Testis (tissue), 3 donors: ENCODE measurements around the gene SCO1. TPM values are rescaled to one million over a fixed set of nuclear protein-coding genes. Genes with fewer than 3 reads are reported as not detected.
"Not testable (repeated sequence)": the region's sequence is repeated elsewhere in the genome, so short reads cannot be mapped to it uniquely, and the experiment has no call there.

Source experiments
- DNase-seq: peaks from one replicate; pipeline ENCODE4 v3.0.0-alpha.2; 2019
- H3K27ac ChIP-seq, 2 donors: fragments of 200-600 bp; sonication (generic); one replicate each; pipeline ENCODE4 v1.5.1; 2019
- H3K27me3 ChIP-seq: fragments of 200-600 bp; sonication (generic); one replicate; pipeline ENCODE4 v1.5.1; 2019
- H3K36me3 ChIP-seq: fragments of 200-600 bp; sonication (generic); one replicate; pipeline ENCODE4 v1.5.1; 2017; ENCODE audit warnings: low read depth; ENCODE audit errors: missing control alignments
- H3K4me1 ChIP-seq: fragments of 200-600 bp; sonication (generic); one replicate; pipeline ENCODE4 v1.5.1; 2019
- H3K4me3 ChIP-seq, 2 donors: fragments of 200-600 bp; sonication (generic); one replicate each; pipeline ENCODE4 v1.5.1; 2017 to 2019
- H3K9me3 ChIP-seq: fragments of 200-600 bp; sonication (generic); one replicate; pipeline ENCODE4 v1.5.1; 2017
- CTCF ChIP-seq, 3 experiments: fragments of 450-650 bp in 2 of 3; fragments of 200-600 bp in 1 of 3; sonication (generic) in 1 of 3; IDR thresholded peaks; one replicate each; pipeline ENCODE4 v1.5.1; 2016 to 2019; ENCODE audit warnings: antibody characterized with exemption in 3 of 3, mild to moderate bottlenecking in 2 of 3, moderate library complexity in 1 of 3
- POLR2A ChIP-seq: fragments of 450-650 bp; IDR thresholded peaks from one replicate; pipeline ENCODE4 v1.6.1; 2017; ENCODE audit warnings: antibody characterized with exemption, mild to moderate bottlenecking, moderate library complexity
- WGBS, 2 donors: methylation state at CpG; one replicate each; pipeline ENCODE4 v1.1.5; 2018; 5-methylcytosine and 5-hydroxymethylcytosine counted together
- intact Hi-C: fragments of 100-400 bp; cut with DNase I; formaldehyde crosslinking; loops from one replicate; pipeline ENCODE4 v1.15.1; 2023; ENCODE audit warnings: low total_unique reads
- polyA plus RNA-seq: library from polyadenylated mRNA; stranded (reverse); fragments of 350-450 nt; fragmentation: Illumina TruSeq; extraction: RNeasy Lipid Tissue Mini Kit (QIAGEN cat#74804); gene quantifications from one replicate; pipeline ENCODE4 v1.2.3, GENCODE V29; 2014; ENCODE audit warnings: low read depth, low replicate concordance; ENCODE audit not compliant: insufficient read depth
- total RNA-seq, 2 donors: library from RNA; depleted of rRNA; stranded (reverse); fragments of >200 nt; gene quantifications; one replicate each; pipeline ENCODE4 v1.2.3, GENCODE V29; 2016

The SCO1 gene
- total and polyA plus RNA-seq, 3 donors from 2014 or later = 23.9 to 31.9 (median 25.7) TPM

- Histone ChIP-seq H3K27ac (no peak overlapping the region), H3K9me3 (no peaks in the 10 kb centered on the region), H3K27me3 (no peaks in the 10 kb centered on the region), H3K36me3 (no peaks in the 10 kb centered on the region), H3K4me1 (no peaks in the 10 kb centered on the region), H3K4me3 (no peak overlapping the region)
- TF ChIP-seq CTCF (IDR thresholded peaks at IDR 0.05) (no peak), POLR2A (no peak)
- intact Hi-C loops = no loop called here
- 89 to 94% methylated on average over 2 of the region's 2 CpGs for WGBS, 2 donors
- no peak for DNase-seq
Observed at GRCh38 chr17:10713318-10713717, 16.0 kb upstream of the SCO1 start.

- no peak overlapping the region for H3K4me3 ChIP-seq
- no peaks in the 10 kb centered on the region for H3K27me3 ChIP-seq
- no peaks in the 10 kb centered on the region for H3K4me1 ChIP-seq
- intact Hi-C loops = no loop called here
- no peak overlapping the region for H3K27ac ChIP-seq
- H3K36me3 ChIP-seq = no peaks in the 10 kb centered on the region
- H3K9me3 ChIP-seq = no peaks in the 10 kb centered on the region
- WGBS, 2 donors = 89 to 90% methylated on average over 5 of the region's 5 CpGs
- no peak for DNase-seq
- TF ChIP-seq POLR2A (no peak), CTCF (IDR thresholded peaks at IDR 0.05) (no peak)
Observed at GRCh38 chr17:10705727-10706126, 8.4 kb upstream of the SCO1 start.

- DNase-seq = no peak
- Histone ChIP-seq H3K27me3 (no peaks in the 10 kb centered on the region), H3K4me1 (peaks cover 7% of the 10 kb centered on the region), H3K9me3 (no peaks in the 10 kb centered on the region), H3K27ac (no peak overlapping the region), H3K4me3 (no peak overlapping the region), H3K36me3 (no peaks in the 10 kb centered on the region)
- TF ChIP-seq POLR2A = no peak
- no peak for TF ChIP-seq CTCF (IDR thresholded peaks at IDR 0.05)
- 68 to 70% methylated on average over 2 of the region's 2 CpGs for WGBS, 2 donors
- intact Hi-C loops = no loop called here
Observed at GRCh38 chr17:10702574-10702973, 5.2 kb upstream of the SCO1 start.

- no peaks in the 10 kb centered on the region for H3K36me3 ChIP-seq
- intact Hi-C loops = no loop called here
- TF ChIP-seq POLR2A = no peak
- TF ChIP-seq CTCF (IDR thresholded peaks at IDR 0.05) = no peak
- no peaks in the 10 kb centered on the region for H3K27me3 ChIP-seq
- no peak for DNase-seq
- H3K4me1 ChIP-seq = peaks cover 13% of the 10 kb centered on the region
- no peaks in the 10 kb centered on the region for H3K9me3 ChIP-seq
- H3K27ac ChIP-seq = no peak overlapping the region
- H3K4me3 ChIP-seq = no peak overlapping the region
- 75 to 84% methylated on average over 1 of the region's 1 CpG for WGBS, 2 donors
Observed at GRCh38 chr17:10699856-10700255, 2.5 kb upstream of the SCO1 start.

DNA sequence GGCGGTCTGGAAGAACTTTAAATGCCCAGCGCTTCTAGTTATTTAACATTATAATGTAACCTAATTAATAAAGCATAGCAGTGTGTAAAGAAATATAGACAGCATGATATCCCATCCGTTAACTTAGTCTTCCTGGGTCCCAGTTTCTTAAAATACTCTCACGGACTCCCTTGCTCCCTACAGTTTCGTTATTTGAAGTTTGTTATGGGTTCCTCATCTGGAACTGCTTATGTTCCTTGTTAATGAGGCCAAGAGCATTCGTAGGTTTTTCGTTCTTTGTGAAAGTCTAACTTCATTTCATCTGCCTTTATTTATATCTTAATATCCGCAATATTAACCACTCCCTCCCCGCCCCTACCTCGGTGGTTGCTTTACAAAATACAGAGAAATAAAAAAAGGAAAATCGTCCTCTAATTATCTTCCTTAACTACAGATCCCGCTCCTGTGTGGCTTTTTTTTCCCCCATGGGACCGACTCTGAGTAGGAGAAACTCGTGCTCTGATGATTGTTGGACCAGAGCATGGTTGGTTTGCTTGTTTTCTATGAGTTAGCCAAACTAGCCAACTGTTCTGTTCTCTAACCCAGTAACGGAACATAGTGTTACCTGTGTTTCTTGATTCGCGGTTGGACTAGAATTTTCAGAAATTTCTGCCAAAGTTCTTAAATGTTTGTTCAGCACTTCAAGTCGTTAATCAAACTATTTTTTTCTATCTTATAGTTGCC lies 924 bp upstream of the SCO1 start:
- WGBS, 2 donors = 3 to 7% methylated on average over 18 of the region's 18 CpGs
- intact Hi-C loops = no loop called here
- Histone ChIP-seq H3K4me3 (peak overlapping the region; percentile 80 to 97), H3K27ac (peak overlapping the region; percentile 86 to 95), H3K36me3 (no peaks in the 10 kb centered on the region), H3K9me3 (no peaks in the 10 kb centered on the region), H3K4me1 (peaks cover 13% of the 10 kb centered on the region), H3K27me3 (no peaks in the 10 kb centered on the region)
- TF ChIP-seq CTCF (IDR thresholded peaks at IDR 0.05) (no peak), POLR2A (no peak)
- peak; percentile 42 for DNase-seq

GRCh38 chr17:10695875-10696407 lies 1.4 kb downstream of the SCO1 start:
- H3K9me3 ChIP-seq, intact Hi-C loops, H3K4me3 ChIP-seq, H3K27me3 ChIP-seq, H3K27ac ChIP-seq, H3K36me3 ChIP-seq, DNase-seq: not testable (repeated sequence)
- WGBS, 2 donors = 59 to 67% methylated on average over 17 of the region's 17 CpGs
- peaks cover 13% of the 10 kb centered on the region for H3K4me1 ChIP-seq
